Activated B cell treated with CpG ODN at 0.5 μM for 24 hours (primary cell): Measurements from ENCODE around the gene UST. TPM values are rescaled to one million over a fixed set of nuclear protein-coding genes. Genes with fewer than 3 reads are reported as not detected.

Source experiments
- ATAC-seq: fragments of 200-7000 bp; cut with Tn5 transposase; one replicate; pipeline ENCODE4 v1.10.0; 2021; ENCODE audit warnings: low read depth, mild to moderate bottlenecking, moderate library complexity
- CTCF ChIA-PET: fragments of 350-600 bp; sonication (Branson Sonifier 250); formaldehyde crosslinking; loops from one replicate; lab custom pipeline; 2021; ENCODE audit warnings: antibody characterized with exemption; lab: Charles Lee
- POLR2A ChIA-PET: fragments of 350-600 bp; sonication (Branson Sonifier 250); formaldehyde crosslinking; loops from one replicate; lab custom pipeline; 2021; ENCODE audit warnings: antibody characterized with exemption; lab: Charles Lee
- DNase-seq: peaks from one replicate; pipeline ENCODE4 v3.0.0; 2022
- H3K27ac Mint-ChIP-seq: one replicate; pipeline ENCODE4 v1.8.0; 2020; ENCODE audit warnings: mixed read lengths
- H3K27me3 Mint-ChIP-seq: one replicate; pipeline ENCODE4 v1.8.0; 2021; ENCODE audit warnings: mixed read lengths
- H3K36me3 Mint-ChIP-seq: one replicate; pipeline ENCODE4 v1.8.0; 2021; ENCODE audit warnings: low read depth, mixed read lengths
- H3K4me1 Mint-ChIP-seq: one replicate; pipeline ENCODE4 v1.8.0; 2021; ENCODE audit warnings: mixed read lengths
- H3K4me3 Mint-ChIP-seq: one replicate; pipeline ENCODE4 v1.8.0; 2020; ENCODE audit warnings: mild to moderate bottlenecking, mixed read lengths
- H3K9me3 Mint-ChIP-seq: one replicate; pipeline ENCODE4 v1.8.0; 2020; ENCODE audit warnings: mixed read lengths
- CTCF ChIP-seq: fragments of 200-600 bp; IDR thresholded peaks from one replicate; pipeline ENCODE4 v1.8.0; 2022; ENCODE audit warnings: antibody characterized with exemption, mild to moderate bottlenecking
- intact Hi-C: fragments of 100-400 bp; cut with micrococcal nuclease; formaldehyde crosslinking; loops from one replicate; pipeline ENCODE4 v1.15.1; 2024
- total RNA-seq: library from RNA; stranded (reverse); gene quantifications from 2 replicates; pipeline ENCODE4 v1.2.3, GENCODE V29; 2022

UST gene
- total RNA-seq, 1 donor from 2014 or later: 18.1 TPM

GRCh38 chr6:148817689-148818088, 70.9 kb downstream of the UST start:
- Mint-ChIP-seq H3K27ac (peak overlapping the region; percentile 8), H3K4me1 (peaks cover 17% of the 10 kb centered on the region), H3K9me3 (peaks cover 5% of the 10 kb centered on the region), H3K36me3 (no peaks in the 10 kb centered on the region), H3K4me3 (no peak overlapping the region), H3K27me3 (no peaks in the 10 kb centered on the region)
- ChIA-PET CTCF (no interaction called here), POLR2A (no interaction called here)
- no peak for DNase-seq
- intact Hi-C loops: loop anchor here (2.0 kb wide), 2 partner anchors 15 kb away; no protein-coding TSS in a partner anchor
- TF ChIP-seq CTCF: no peak
- no peak for ATAC-seq

GRCh38 chr6:148818939-148819575, 72.2 kb downstream of the UST start:
- ChIA-PET CTCF (no interaction called here), POLR2A (no interaction called here)
- Mint-ChIP-seq H3K4me1 (peaks cover 30% of the 10 kb centered on the region), H3K27me3 (no peaks in the 10 kb centered on the region), H3K9me3 (peaks cover 5% of the 10 kb centered on the region), H3K27ac (no peak overlapping the region), H3K36me3 (no peaks in the 10 kb centered on the region), H3K4me3 (no peak overlapping the region)
- intact Hi-C loops: loop anchor here (2.0 kb wide), 1 partner anchor 14 kb away; no protein-coding TSS in a partner anchor
- ATAC-seq (no peak), DNase-seq (no peak)
- TF ChIP-seq CTCF: no peak

GRCh38 chr6:148819852-148820251, 73.0 kb downstream of the UST start:
- CTCF ChIA-PET: no interaction called here
- intact Hi-C loops: loop anchor here (2.0 kb wide), 1 partner anchor 13 kb away; no protein-coding TSS in a partner anchor
- H3K4me3 Mint-ChIP-seq: no peak overlapping the region
- no peak for TF ChIP-seq CTCF
- H3K27me3 Mint-ChIP-seq: no peaks in the 10 kb centered on the region
- H3K9me3 Mint-ChIP-seq: peaks cover 3% of the 10 kb centered on the region
- ATAC-seq: no peak
- no peak overlapping the region for H3K27ac Mint-ChIP-seq
- no peaks in the 10 kb centered on the region for H3K36me3 Mint-ChIP-seq
- DNase-seq: no peak
- peaks cover 35% of the 10 kb centered on the region for H3K4me1 Mint-ChIP-seq
- POLR2A ChIA-PET: no interaction called here

GRCh38 chr6:148822819-148823218, 76.0 kb downstream of the UST start:
- intact Hi-C loops: no loop called here
- POLR2A ChIA-PET: no interaction called here
- peaks cover 35% of the 10 kb centered on the region for H3K4me1 Mint-ChIP-seq
- CTCF ChIA-PET: interaction anchor here (1.3 kb wide), 1 partner anchor 12 kb away, joined by 3 read pairs; no protein-coding TSS in a partner anchor
- H3K27me3 Mint-ChIP-seq: no peaks in the 10 kb centered on the region
- DNase-seq (no peak), ATAC-seq (no peak)
- H3K36me3 Mint-ChIP-seq: no peaks in the 10 kb centered on the region
- H3K4me3 Mint-ChIP-seq: no peak overlapping the region
- no peak overlapping the region for H3K27ac Mint-ChIP-seq
- no peak for TF ChIP-seq CTCF
- H3K9me3 Mint-ChIP-seq: no peaks in the 10 kb centered on the region

- Mint-ChIP-seq H3K27me3 (no peaks in the 10 kb centered on the region), H3K27ac (no peak overlapping the region), H3K4me1 (peaks cover 36% of the 10 kb centered on the region), H3K9me3 (no peaks in the 10 kb centered on the region), H3K36me3 (no peaks in the 10 kb centered on the region), H3K4me3 (no peak overlapping the region)
- no peak for ATAC-seq
- POLR2A ChIA-PET: interaction anchor here (1.0 to 1.2 kb wide), 2 partner anchors 12 to 77 kb away, joined by 3 read pairs; no protein-coding TSS in a partner anchor
- CTCF ChIA-PET: interaction anchor here (1.3 kb wide), 1 partner anchor 10 kb away, joined by 3 read pairs; no protein-coding TSS in a partner anchor
- intact Hi-C loops: no loop called here
- DNase-seq: no peak
- no peak for TF ChIP-seq CTCF
Observed at GRCh38 chr6:148824291-148824690, 77.5 kb downstream of the UST start.
